Thyroid gland (tissue), 4 donors: ENCODE results near the gene STIL. TPM values are rescaled to one million over a fixed set of nuclear protein-coding genes. Genes with fewer than 3 reads are reported as not detected.

ENCODE experiments used
- DNase-seq, 2 donors: peaks; one replicate each; pipeline ENCODE4 v3.0.0-alpha.2; 2019
- H3K27ac ChIP-seq, 3 donors: fragments of 200-600 bp; sonication (generic); 1 replicate in 2 of 3; 2 replicates in 1 of 3; pipeline ENCODE4 v1.5.1; 2016 to 2019; ENCODE audit warnings: mild to moderate bottlenecking in 1 of 3, moderate library complexity in 1 of 3
- H3K27me3 ChIP-seq: fragments of 200-600 bp; sonication (generic); one replicate; pipeline ENCODE4 v1.5.1; 2019
- H3K36me3 ChIP-seq, 2 donors: fragments of 200-600 bp; sonication (generic); one replicate each; pipeline ENCODE4 v1.5.1; 2016 to 2019
- H3K4me1 ChIP-seq, 2 donors: fragments of 200-600 bp; sonication (generic); one replicate each; pipeline ENCODE4 v1.5.1; 2017 to 2019
- H3K4me3 ChIP-seq, 3 donors: fragments of 200-600 bp; sonication (generic); replicated peaks in 1 of 3; 1 replicate in 2 of 3; 2 replicates in 1 of 3; pipeline ENCODE4 v1.5.1; 2016; ENCODE audit warnings: mild to moderate bottlenecking in 1 of 3
- H3K9me3 ChIP-seq: fragments of 200-600 bp; sonication (generic); one replicate; pipeline ENCODE4 v1.5.1; 2017
- POLR2A ChIP-seq, 2 donors: fragments of 450-650 bp; IDR thresholded peaks; one replicate each; pipeline ENCODE4 v1.6.1; 2017; ENCODE audit warnings: antibody characterized with exemption in 2 of 2, mild to moderate bottlenecking in 2 of 2, moderate library complexity in 1 of 2
- WGBS, 2 donors: methylation state at CpG; one replicate each; pipeline ENCODE4 v1.1.5; 2017; 5-methylcytosine and 5-hydroxymethylcytosine counted together
- intact Hi-C: fragments of 100-400 bp; cut with DNase I; formaldehyde crosslinking; loops from one replicate; pipeline ENCODE4 v1.15.1; 2023
- total RNA-seq, 4 donors: library from RNA; depleted of rRNA; stranded (reverse); fragments of >200 nt; gene quantifications; one replicate each; pipeline ENCODE4 v1.2.3, GENCODE V29; 2016
- TF ChIP-seq, protein P1 (sequence below), 6 experiments: fragments of 200-600 bp in 3 of 6; fragments of 450-650 bp in 3 of 6; sonication (generic) in 3 of 6; IDR thresholded peaks; one replicate each; pipeline ENCODE4 v1.5.1; 2016 to 2019; ENCODE audit warnings: antibody characterized with exemption in 6 of 6, mild to moderate bottlenecking in 2 of 6, inconsistent platforms in 1 of 6, moderate library complexity in 1 of 6

Gene STIL
- total RNA-seq, 4 donors from 2014 or later: 0.93 to 2.5 (median 1.6) TPM

- TF ChIP-seq, protein P1, sequence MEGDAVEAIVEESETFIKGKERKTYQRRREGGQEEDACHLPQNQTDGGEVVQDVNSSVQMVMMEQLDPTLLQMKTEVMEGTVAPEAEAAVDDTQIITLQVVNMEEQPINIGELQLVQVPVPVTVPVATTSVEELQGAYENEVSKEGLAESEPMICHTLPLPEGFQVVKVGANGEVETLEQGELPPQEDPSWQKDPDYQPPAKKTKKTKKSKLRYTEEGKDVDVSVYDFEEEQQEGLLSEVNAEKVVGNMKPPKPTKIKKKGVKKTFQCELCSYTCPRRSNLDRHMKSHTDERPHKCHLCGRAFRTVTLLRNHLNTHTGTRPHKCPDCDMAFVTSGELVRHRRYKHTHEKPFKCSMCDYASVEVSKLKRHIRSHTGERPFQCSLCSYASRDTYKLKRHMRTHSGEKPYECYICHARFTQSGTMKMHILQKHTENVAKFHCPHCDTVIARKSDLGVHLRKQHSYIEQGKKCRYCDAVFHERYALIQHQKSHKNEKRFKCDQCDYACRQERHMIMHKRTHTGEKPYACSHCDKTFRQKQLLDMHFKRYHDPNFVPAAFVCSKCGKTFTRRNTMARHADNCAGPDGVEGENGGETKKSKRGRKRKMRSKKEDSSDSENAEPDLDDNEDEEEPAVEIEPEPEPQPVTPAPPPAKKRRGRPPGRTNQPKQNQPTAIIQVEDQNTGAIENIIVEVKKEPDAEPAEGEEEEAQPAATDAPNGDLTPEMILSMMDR (IDR thresholded peaks at IDR 0.05): no peak
- TF ChIP-seq POLR2A (IDR thresholded peaks at IDR 0.05): no peak
- Histone ChIP-seq H3K27ac (peak overlapping the region in 2 of 3 donors; percentile 59 to 68), H3K9me3 (no peaks in the 10 kb centered on the region), H3K4me3 (peak overlapping the region in 1 of 3 donors; percentile 5), H3K27me3 (peaks cover 59% of the 10 kb centered on the region), H3K36me3 (no peaks in the 10 kb centered on the region), H3K4me1 (peaks cover 18 to 42% of the 10 kb centered on the region in 2 donors)
- intact Hi-C loops: no loop called here
- WGBS, 2 donors: 59 to 83% methylated on average over 10 to 12 of the region's 12 CpGs
- no peak for DNase-seq
Observed at GRCh38 chr1:47228644-47229030, 85.3 kb downstream of the STIL start.

DNA sequence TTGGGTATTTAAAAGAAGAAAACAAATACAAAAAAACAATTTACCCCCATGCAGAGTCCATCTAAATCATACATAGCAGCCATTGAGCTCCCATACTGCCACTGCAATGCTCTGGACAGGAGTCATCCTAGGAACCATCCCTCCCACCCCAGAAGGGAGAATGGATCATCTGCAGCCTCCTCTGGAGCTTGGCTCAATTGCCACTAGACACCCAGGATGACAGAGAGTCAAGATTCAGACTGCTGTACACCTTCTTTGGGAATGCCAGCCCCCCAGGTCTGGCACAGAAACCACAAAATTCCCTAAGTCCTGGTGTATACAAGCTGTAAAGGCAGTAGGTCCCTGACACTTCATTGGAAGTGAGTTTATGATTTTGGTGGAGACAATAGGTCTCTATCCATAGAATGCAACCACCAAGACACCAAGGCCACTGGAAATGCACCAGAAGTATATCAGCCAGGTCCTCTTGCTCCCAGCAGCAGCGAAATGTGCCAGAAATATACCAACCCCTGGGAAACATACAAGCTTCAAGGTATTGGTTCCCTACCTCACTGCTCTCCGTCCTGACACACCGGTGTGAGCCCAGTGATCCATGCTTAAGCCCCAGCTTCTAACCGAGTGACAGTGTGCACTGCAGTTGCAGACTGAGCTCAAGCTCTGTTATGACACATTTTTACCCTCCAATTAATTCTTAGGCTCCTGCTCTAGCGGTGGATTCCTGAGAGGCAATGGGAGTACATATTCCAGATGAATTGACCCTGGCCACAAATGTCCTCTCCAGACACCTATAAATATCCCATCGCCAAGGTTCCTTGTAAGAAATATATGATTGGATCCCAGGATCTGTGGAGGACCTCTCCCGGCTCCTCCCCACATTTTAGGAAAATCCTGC is 86.4 kb downstream of the STIL start:
- H3K36me3 ChIP-seq: no peaks in the 10 kb centered on the region
- no peak for TF ChIP-seq POLR2A (IDR thresholded peaks at IDR 0.05)
- TF ChIP-seq, protein P1 (IDR thresholded peaks at IDR 0.05): no peak
- no peak overlapping the region for H3K27ac ChIP-seq
- no peak for DNase-seq
- intact Hi-C loops: no loop called here
- H3K27me3 ChIP-seq: peaks cover 68% of the 10 kb centered on the region
- H3K4me1 ChIP-seq: peaks cover 18 to 42% of the 10 kb centered on the region in 2 donors
- no peaks in the 10 kb centered on the region for H3K9me3 ChIP-seq
- 65 to 79% methylated on average over 7 of the region's 7 CpGs for WGBS, 2 donors
- H3K4me3 ChIP-seq: no peak overlapping the region

- Histone ChIP-seq H3K9me3 (no peaks in the 10 kb centered on the region), H3K4me1 (peaks cover 18 to 37% of the 10 kb centered on the region in 2 donors), H3K27me3 (peaks cover 68% of the 10 kb centered on the region), H3K27ac (no peak overlapping the region), H3K36me3 (no peaks in the 10 kb centered on the region), H3K4me3 (no peak overlapping the region)
- no peak for DNase-seq
- TF ChIP-seq, protein P1 (IDR thresholded peaks at IDR 0.05): no peak
- TF ChIP-seq POLR2A (IDR thresholded peaks at IDR 0.05): no peak
- 64 to 74% methylated on average over 4 of the region's 4 CpGs for WGBS, 2 donors
- intact Hi-C loops: no loop called here
Observed at GRCh38 chr1:47226839-47227215, 87.1 kb downstream of the STIL start.

DNA sequence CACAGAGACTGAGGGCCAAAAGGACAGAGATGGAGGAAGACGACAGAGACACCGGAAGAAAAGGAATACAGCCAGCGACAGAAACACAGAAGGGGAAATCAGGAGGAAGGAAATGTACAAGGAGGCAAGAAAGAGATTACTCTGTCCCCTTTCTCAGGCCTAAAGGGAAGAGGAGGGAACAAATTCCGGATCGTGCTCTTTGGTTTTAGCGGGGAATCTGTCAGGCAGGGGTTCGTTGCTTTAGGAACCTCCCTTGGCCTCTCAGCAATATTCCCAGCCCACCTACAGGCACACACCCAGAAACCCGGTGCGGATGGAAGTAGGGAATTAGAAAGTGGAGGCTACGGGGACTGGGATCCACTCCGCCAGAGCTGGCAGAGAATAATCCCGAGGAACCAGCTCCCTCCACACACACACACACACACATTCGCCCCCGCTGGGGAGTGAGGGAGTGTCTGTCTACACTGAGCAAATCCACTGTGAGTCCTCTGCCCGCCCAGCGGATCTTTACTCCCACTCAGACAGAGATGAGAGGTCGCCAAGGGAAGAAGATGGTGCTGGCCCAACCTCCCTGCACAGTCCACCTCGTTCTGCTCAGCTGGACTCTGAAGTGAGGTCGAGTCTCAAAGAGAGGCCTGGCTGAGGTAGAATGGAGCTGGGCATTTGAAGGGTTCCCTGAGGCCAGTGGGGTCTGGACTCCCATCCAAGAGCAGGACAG is 87.7 kb downstream of the STIL start:
- TF ChIP-seq, protein P1 (IDR thresholded peaks at IDR 0.05): no peak
- no peak for TF ChIP-seq POLR2A (IDR thresholded peaks at IDR 0.05)
- H3K9me3 ChIP-seq: no peaks in the 10 kb centered on the region
- intact Hi-C loops: no loop called here
- peak in 1 of 2 donors; percentile 37 for DNase-seq
- WGBS, 2 donors: 11 to 15% methylated on average over 17 to 19 of the region's 19 CpGs
- peak overlapping the region in 2 of 3 donors; percentile 3 to 32 for H3K27ac ChIP-seq
- peaks cover 63% of the 10 kb centered on the region for H3K27me3 ChIP-seq
- H3K4me3 ChIP-seq: no peak overlapping the region
- H3K36me3 ChIP-seq: no peaks in the 10 kb centered on the region
- peaks cover 12 to 31% of the 10 kb centered on the region in 2 donors for H3K4me1 ChIP-seq
